NCI-H2171 (cell line): Measurements from ENCODE around the gene IGFBP7.

Experiments used
- DNase-seq: peaks from one replicate; lab custom pipeline; 2025; lab: John Stamatoyannopoulos, UW

IGFBP7 gene

DNA sequence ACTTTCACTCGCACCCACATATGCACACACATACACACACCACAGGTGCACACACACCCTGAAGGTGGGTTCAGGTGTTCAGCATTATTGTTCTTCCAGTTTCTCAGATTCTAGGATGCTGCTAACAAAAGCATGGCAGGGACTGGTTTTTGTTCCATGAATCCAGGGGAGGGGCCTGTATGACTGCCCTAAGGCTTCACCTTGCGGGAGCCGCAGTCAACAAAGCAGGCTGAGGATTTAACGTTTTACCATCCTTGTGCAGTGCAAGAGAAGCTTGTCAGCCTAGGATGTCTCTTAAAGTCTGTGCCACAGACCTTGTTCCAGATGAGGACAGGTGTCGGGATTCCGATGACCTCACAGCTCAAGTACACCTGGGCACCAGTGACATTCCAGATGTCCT, 69.7 kb downstream of the IGFBP7 start:
- no peak for DNase-seq

- no peak for DNase-seq
Observed at GRCh38 chr4:57039345-57039744, 70.8 kb downstream of the IGFBP7 start.

DNA sequence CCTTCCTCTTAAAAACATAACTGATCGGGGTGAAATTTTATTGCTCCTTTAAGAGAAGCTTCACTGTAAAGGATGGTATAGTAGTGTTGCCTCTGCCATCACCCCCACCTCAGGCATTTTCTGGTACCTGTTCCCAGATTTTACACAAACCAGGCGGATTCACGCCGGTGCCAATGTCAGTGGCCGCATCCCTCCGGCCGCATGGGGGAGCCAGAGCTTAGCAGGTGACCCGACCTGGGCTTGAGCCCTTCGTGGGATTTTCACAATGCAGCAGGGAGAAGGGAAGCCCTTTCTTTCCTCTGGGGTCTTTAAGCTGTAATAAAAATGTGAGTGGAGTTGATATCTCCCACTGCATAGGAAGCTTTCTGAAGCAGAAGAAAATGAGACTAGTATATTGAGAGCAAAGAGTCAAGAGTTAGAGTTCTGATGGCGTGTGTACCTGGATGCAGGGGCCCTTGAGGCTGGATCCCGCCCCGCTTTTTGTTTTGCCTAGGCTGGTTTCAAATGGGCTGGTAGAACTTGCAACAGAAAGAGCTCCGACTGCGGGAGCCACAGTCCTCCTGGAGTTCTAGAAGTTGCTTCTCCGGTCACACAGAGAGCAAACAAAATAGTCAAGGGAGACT, 72.1 kb downstream of the IGFBP7 start:
- DNase-seq, result no peak

DNA sequence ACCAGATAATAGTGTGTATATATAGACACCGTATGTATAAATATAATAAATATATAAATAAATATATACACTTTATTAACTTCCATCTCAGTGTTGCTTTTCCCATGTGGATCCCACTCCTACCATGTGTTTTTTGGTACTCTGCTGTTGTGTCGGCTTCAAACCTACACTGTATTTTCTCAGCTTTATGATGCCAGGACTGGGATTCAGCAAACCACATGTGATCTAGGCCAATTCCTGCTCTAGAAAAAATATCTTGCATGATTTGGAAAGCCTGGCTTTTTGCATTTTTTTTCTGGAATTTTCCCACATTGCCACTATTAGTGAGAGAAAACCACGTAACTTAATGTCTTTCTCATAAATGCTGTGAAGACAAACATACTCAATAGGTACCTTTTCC, 75.7 kb downstream of the IGFBP7 start:
- DNase-seq, result no peak

DNA sequence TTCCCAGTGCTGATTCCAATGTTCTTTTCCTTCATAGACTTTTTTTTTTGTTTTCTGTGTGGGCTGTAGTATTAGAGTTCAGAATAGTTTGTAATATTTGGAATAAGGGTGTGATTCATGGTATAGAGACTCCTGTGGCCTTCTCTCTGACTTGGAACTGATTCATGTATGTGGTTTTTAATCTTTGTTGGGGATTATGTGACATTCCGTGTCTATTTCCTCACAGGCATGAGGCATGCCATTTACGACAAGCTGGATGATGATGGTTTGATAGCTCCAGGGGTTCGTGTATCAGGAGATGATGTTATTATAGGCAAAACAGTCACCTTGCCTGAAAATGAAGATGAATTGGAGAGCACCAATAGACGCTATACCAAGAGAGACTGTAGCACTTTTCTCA, 87.1 kb downstream of the IGFBP7 start:
- no peak for DNase-seq

DNA sequence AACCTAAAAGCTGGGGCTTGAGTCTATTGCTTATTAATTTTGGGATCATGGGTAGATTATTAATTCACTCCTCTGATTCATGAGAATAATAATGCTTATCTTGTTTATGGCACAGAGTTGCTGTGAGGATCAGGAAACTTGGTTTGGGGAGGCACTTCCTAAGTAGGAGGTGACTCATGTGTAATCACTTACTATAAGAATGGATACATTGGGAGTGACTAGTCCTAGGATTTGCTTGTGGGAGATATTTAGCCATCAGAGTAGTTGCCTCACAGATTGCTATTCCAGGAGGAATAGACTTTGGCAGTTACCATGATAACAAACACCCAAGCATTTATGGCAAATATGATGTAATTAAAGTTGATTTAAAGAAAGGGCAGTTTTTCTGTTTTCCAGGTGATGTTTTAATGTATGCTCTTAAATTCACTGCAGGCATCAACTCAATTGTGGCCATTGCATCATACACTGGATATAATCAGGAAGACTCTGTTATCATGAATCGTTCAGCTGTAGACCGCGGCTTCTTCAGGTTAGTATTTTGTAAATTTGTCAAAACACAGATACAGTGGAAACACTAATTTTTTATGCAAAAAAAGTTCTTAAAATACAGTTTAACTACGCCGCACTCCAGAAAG, 89.6 kb downstream of the IGFBP7 start:
- no peak for DNase-seq

GRCh38 chr4:57018980-57019379, 91.2 kb downstream of the IGFBP7 start:
- DNase-seq, result no peak

- DNase-seq, result no peak
Observed at GRCh38 chr4:57013543-57014120, 96.6 kb downstream of the IGFBP7 start.

GRCh38 chr4:56999751-57000150, 110.4 kb downstream of the IGFBP7 start:
- no peak for DNase-seq

DNA sequence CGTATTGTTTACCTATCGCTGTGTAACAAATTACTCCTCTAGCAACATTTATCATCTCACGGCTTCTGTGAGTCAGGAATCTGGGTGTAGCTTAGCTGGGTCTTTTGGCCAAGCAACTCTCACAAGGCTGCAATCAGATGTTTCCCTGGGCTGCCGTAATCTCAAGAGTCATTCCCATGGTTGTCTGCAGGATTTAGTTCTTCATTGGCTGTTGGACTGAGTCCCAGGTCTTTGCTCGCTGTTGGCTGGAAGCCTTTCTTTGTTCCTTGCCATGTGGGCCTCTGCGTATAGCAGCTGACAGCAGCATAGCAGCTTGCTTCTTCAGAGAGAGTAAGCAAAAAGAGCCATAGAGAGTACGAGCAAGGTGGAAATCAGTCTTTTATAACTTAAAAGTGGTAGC, 114.7 kb downstream of the IGFBP7 start:
- DNase-seq, result no peak

- no peak for DNase-seq
Observed at GRCh38 chr4:56990109-56990905, 119.9 kb downstream of the IGFBP7 start.

GRCh38 chr4:56986952-56987351, 123.2 kb downstream of the IGFBP7 start:
- no peak for DNase-seq

DNA sequence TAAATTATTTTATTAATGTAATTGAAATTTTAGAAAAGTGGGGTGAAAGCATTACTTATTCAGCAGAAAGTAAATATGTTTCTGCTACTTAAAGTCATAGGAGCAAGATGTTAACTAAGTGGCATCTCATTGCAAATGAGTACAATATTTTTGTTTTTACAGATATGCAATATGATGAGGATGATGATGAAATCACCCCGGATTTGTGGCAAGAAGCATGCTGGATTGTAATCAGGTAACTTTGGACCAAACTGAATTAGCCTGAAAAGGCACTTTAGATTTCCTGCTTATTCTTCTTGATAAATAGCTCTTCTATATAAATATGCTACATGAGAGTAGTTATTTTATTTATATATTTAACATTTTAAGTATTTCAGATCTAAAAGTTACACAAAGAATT, 124.0 kb downstream of the IGFBP7 start:
- DNase-seq, result no peak

- DNase-seq, result no peak
Observed at GRCh38 chr4:56981795-56982201, 128.4 kb downstream of the IGFBP7 start.
